ENCODE measurements around the gene TMEM127. TPM values are rescaled to one million over a fixed set of nuclear protein-coding genes. Genes with fewer than 3 reads are reported as not detected.
"Not testable (repeated sequence)": the region's sequence is repeated elsewhere in the genome, so short reads cannot be mapped to it uniquely, and the experiment has no call there.

TMEM127 gene
- polyA plus RNA-seq (ENCODE audit: insufficient read length in 4 of 4) = 10 to 100 TPM; 34.2 to 45.8 (median 43.7) TPM

- peak; percentile 86 to 93 (median 92) for DNase-seq (ENCODE audit: low read depth in 4 of 4, low spot score in 3 of 4)
These were observed at the start of gene TMEM127, which contains the start of gene CIAO1 for GRCh38 chr2:96265840-96266679. TSS of gene TMEM127 (minus strand) at chr2:96265997. CDS start at chr2:96265381, 616 bp downstream. TSS of gene CIAO1 (plus strand) at chr2:96266225. CDS start at chr2:96266351, 126 bp downstream.

- DNase-seq (ENCODE audit: low read depth in 4 of 4, low spot score in 3 of 4) = no peak
These were observed 49.2 kb upstream of the TMEM127 start for GRCh38 chr2:96315005-96315399.

GRCh38 chr2:96308248-96308647 is 42.5 kb upstream of the TMEM127 start:
- DNase-seq (ENCODE audit: low read depth in 4 of 4, low spot score in 3 of 4) = no peak

GRCh38 chr2:96306370-96306769 is 40.6 kb upstream of the TMEM127 start:
- no peak for DNase-seq (ENCODE audit: low read depth in 4 of 4, low spot score in 3 of 4)

GRCh38 chr2:96305979-96306308 is 40.1 kb upstream of the TMEM127 start:
- DNase-seq (ENCODE audit: low read depth in 4 of 4, low spot score in 3 of 4) = no peak

GRCh38 chr2:96305091-96305978 is 39.5 kb upstream of the TMEM127 start, which contains the start of gene SNRNP200:
TSS of gene SNRNP200 (minus strand) at chr2:96305546. CDS start at chr2:96305437, 109 bp downstream.
- DNase-seq (ENCODE audit: low read depth in 4 of 4, low spot score in 3 of 4) = peak in 2 of 4 donors; percentile 64 to 70

GRCh38 chr2:96304606-96305005 is 38.8 kb upstream of the TMEM127 start:
- DNase-seq (ENCODE audit: low read depth in 4 of 4, low spot score in 3 of 4) = no peak

GRCh38 chr2:96301865-96302264 is 36.1 kb upstream of the TMEM127 start:
- DNase-seq (ENCODE audit: low read depth in 4 of 4, low spot score in 3 of 4) = no peak

- no peak for DNase-seq (ENCODE audit: low read depth in 4 of 4, low spot score in 3 of 4)
These were observed 31.1 kb upstream of the TMEM127 start for GRCh38 chr2:96296925-96297324.

- DNase-seq (ENCODE audit: low read depth in 4 of 4, low spot score in 3 of 4) = not testable (repeated sequence)
These were observed 28.5 kb upstream of the TMEM127 start for GRCh38 chr2:96294271-96294670.

- no peak for DNase-seq (ENCODE audit: low read depth in 4 of 4, low spot score in 3 of 4)
These were observed 26.0 kb upstream of the TMEM127 start for GRCh38 chr2:96291751-96292150.

GRCh38 chr2:96287273-96287856 is 21.6 kb upstream of the TMEM127 start:
- DNase-seq (ENCODE audit: low read depth in 4 of 4, low spot score in 3 of 4) = no peak

- no peak for DNase-seq (ENCODE audit: low read depth in 4 of 4, low spot score in 3 of 4)
These were observed 11.1 kb upstream of the TMEM127 start for GRCh38 chr2:96276787-96277499.

GRCh38 chr2:96274355-96275056 is 8.7 kb upstream of the TMEM127 start:
- no peak for DNase-seq (ENCODE audit: low read depth in 4 of 4, low spot score in 3 of 4)

GRCh38 chr2:96273763-96274162 is 8.0 kb upstream of the TMEM127 start:
- DNase-seq (ENCODE audit: low read depth in 4 of 4, low spot score in 3 of 4) = no peak

GRCh38 chr2:96271995-96272394 is 6.2 kb upstream of the TMEM127 start:
- no peak for DNase-seq (ENCODE audit: low read depth in 4 of 4, low spot score in 3 of 4)

- no peak for DNase-seq (ENCODE audit: low read depth in 4 of 4, low spot score in 3 of 4)
These were observed 1.6 kb upstream of the TMEM127 start for GRCh38 chr2:96267159-96267971.

GRCh38 chr2:96265349-96265839 is 403 bp downstream of the TMEM127 start:
- DNase-seq (ENCODE audit: low read depth in 4 of 4, low spot score in 3 of 4) = peak in 1 of 4 donors; percentile 12
